Liver (tissue), 9 donors: ENCODE data around the gene APBA1. TPM values are rescaled to one million over a fixed set of nuclear protein-coding genes. Genes with fewer than 3 reads are reported as not detected.

Experiments
- DNase-seq: peaks from one replicate; pipeline ENCODE4 v3.0.0-alpha.2; 2017; ENCODE audit warnings: low spot score
- H3K27ac ChIP-seq, 2 donors: one replicate each; pipeline ENCODE4 v1.7.0; 2013; ENCODE audit warnings: inconsistent platforms in 2 of 2, low read length in 2 of 2, control low read depth in 1 of 2, low read depth in 1 of 2, mild to moderate bottlenecking in 1 of 2
- H3K27me3 ChIP-seq, 4 donors: one replicate each; pipeline versions ENCODE4 v1.6.1 to v1.7.0; 2013; ENCODE audit warnings: low read length in 3 of 4, inconsistent platforms in 1 of 4, mild to moderate bottlenecking in 1 of 4, moderate library complexity in 1 of 4; ENCODE audit not compliant: control insufficient read depth in 4 of 4, insufficient read depth in 4 of 4
- H3K36me3 ChIP-seq, 4 donors: one replicate each; pipeline versions ENCODE4 v1.6.1 to v1.7.0; 2013; ENCODE audit warnings: low read length in 3 of 4, mild to moderate bottlenecking in 3 of 4, low read depth in 1 of 4, moderate library complexity in 1 of 4; ENCODE audit not compliant: control insufficient read depth in 4 of 4, insufficient read depth in 3 of 4
- H3K4me1 ChIP-seq, 4 donors: one replicate each; pipeline versions ENCODE4 v1.6.1 to v1.7.0; 2013; ENCODE audit warnings: low read length in 3 of 4, mild to moderate bottlenecking in 3 of 4, moderate library complexity in 1 of 4; ENCODE audit not compliant: control insufficient read depth in 4 of 4, insufficient read depth in 4 of 4
- H3K4me3 ChIP-seq, 3 donors: one replicate each; pipeline versions ENCODE4 v1.6.1 to v1.7.0; 2013; ENCODE audit warnings: low read length in 3 of 3, control low read depth in 1 of 3, low read depth in 1 of 3, mild to moderate bottlenecking in 1 of 3
- H3K9ac ChIP-seq, 2 donors: one replicate each; pipeline ENCODE4 v1.7.0; 2013; ENCODE audit warnings: low read length in 2 of 2, mild to moderate bottlenecking in 2 of 2, moderate library complexity in 2 of 2, control low read depth in 1 of 2, low read depth in 1 of 2
- H3K9me3 ChIP-seq, 4 donors: one replicate each; pipeline versions ENCODE4 v1.6.1 to v1.7.0; 2013; ENCODE audit warnings: low read length in 3 of 4; ENCODE audit not compliant: control insufficient read depth in 4 of 4
- ATF3 ChIP-seq: IDR thresholded peaks from 2 replicates; pipeline ENCODE4 v1.6.1; 2016; ENCODE audit warnings: antibody characterized with exemption
- CTCF ChIP-seq: fragments of 150-350 bp; IDR thresholded peaks from 2 replicates; pipeline ENCODE4 v1.5.1; 2017; ENCODE audit warnings: improper control_type of control experiment, low read depth, low read length; ENCODE audit not compliant: missing input control
- GABPA ChIP-seq, 2 donors: IDR thresholded peaks in 1 of 2; conservative IDR thresholded peaks in 1 of 2; 2 replicates each; pipeline ENCODE4 v1.6.1; 2016; ENCODE audit warnings: antibody characterized with exemption in 2 of 2, mild to moderate bottlenecking in 1 of 2, moderate library complexity in 1 of 2
- HNF4A ChIP-seq, 2 donors: conservative IDR thresholded peaks; 2 replicates each; pipeline ENCODE4 v1.6.1; 2016; ENCODE audit warnings: antibody characterized with exemption in 2 of 2, mild to moderate bottlenecking in 2 of 2
- HNF4G ChIP-seq: IDR thresholded peaks from 2 replicates; pipeline ENCODE4 v1.6.1; 2016; ENCODE audit warnings: antibody characterized with exemption
- NR2F2 ChIP-seq: IDR thresholded peaks from 2 replicates; pipeline ENCODE4 v1.6.1; 2016; ENCODE audit warnings: antibody characterized with exemption
- RAD21 ChIP-seq, 2 donors: IDR thresholded peaks; 2 replicates each; pipeline ENCODE4 v1.6.1; 2016; ENCODE audit warnings: antibody characterized with exemption in 2 of 2, mild to moderate bottlenecking in 2 of 2
- REST ChIP-seq: IDR thresholded peaks from 2 replicates; pipeline ENCODE4 v1.6.1; 2016; ENCODE audit warnings: antibody characterized with exemption, mild to moderate bottlenecking
- SP1 ChIP-seq: IDR thresholded peaks from 2 replicates; pipeline ENCODE4 v1.6.1; 2018; ENCODE audit warnings: antibody characterized with exemption, mild to moderate bottlenecking
- WGBS: extraction: QIAGEN DNeasy Blood & Tissue Kit; methylation state at CpG from one replicate; pipeline ENCODE4 v1.1.7; 2013; 5-methylcytosine and 5-hydroxymethylcytosine counted together
- polyA plus RNA-seq, 2 donors: library from polyadenylated mRNA; stranded (reverse) in 1 of 2; unstranded in 1 of 2; fragments of 200-250 nt in 1 of 2; fragments of >200 nt in 1 of 2; fragmentation: Nextera tagmentation in 1 of 2; extraction: Ambion mirVana in 1 of 2; gene quantifications; one replicate each; pipeline versions ENCODE4 v1.2.1 to v1.2.3, GENCODE V29; 2013 to 2015
- total RNA-seq, 2 donors: library from RNA; depleted of rRNA; stranded (reverse); fragments of >200 nt; gene quantifications; one replicate each; pipeline ENCODE4 v1.2.3, GENCODE V29; 2014
- donor health status: healthy.
- donor health status: healthy.
- donor health status: healthy.
- donor health status: healthy.
- donor health status: healthy.

APBA1 gene
- total and polyA plus RNA-seq, 4 donors: 2.8 to 19.0 (median 6.1) TPM

- Histone ChIP-seq H3K4me1 (peaks cover 0 to 3% (median 0%) of the 10 kb centered on the region in 4 donors), H3K36me3 (no peaks in the 10 kb centered on the region), H3K4me3 (no peak overlapping the region), H3K27ac (no peak overlapping the region), H3K9me3 (no peaks in the 10 kb centered on the region), H3K27me3 (no peaks in the 10 kb centered on the region), H3K9ac (no peak overlapping the region)
- DNase-seq: no peak
- no peak for TF ChIP-seq CTCF
- TF ChIP-seq HNF4A (conservative IDR thresholded peaks at IDR 0.05): no peak
- no peak for TF ChIP-seq SP1
- no peak for TF ChIP-seq RAD21 (IDR thresholded peaks at IDR 0.05)
- no peak for TF ChIP-seq HNF4G
- no peak for TF ChIP-seq ATF3
- no peak for TF ChIP-seq GABPA (IDR thresholded peaks at IDR 0.05 in 1 of 2, conservative IDR thresholded peaks at IDR 0.05 in 1 of 2)
- TF ChIP-seq NR2F2: no peak
- 93% methylated on average over 10 of the region's 10 CpGs for WGBS
These were observed 251.4 kb downstream of the APBA1 start for GRCh38 chr9:69420611-69421270.

- Histone ChIP-seq H3K27ac (no peak overlapping the region), H3K4me1 (peaks cover 0 to 3% (median 0%) of the 10 kb centered on the region in 4 donors), H3K9ac (no peak overlapping the region), H3K27me3 (no peaks in the 10 kb centered on the region), H3K4me3 (no peak overlapping the region), H3K9me3 (no peaks in the 10 kb centered on the region), H3K36me3 (no peaks in the 10 kb centered on the region)
- WGBS: 30% methylated on average over 20 of the region's 20 CpGs
- peak; percentile 62 for DNase-seq
- TF ChIP-seq ATF3: no peak
- peak; percentile 66 for TF ChIP-seq CTCF
- no peak for TF ChIP-seq REST
- TF ChIP-seq RAD21 (IDR thresholded peaks at IDR 0.05): peak; percentile 81 to 90
These were observed 259.4 kb downstream of the APBA1 start for GRCh38 chr9:69412741-69413150.
